Right atrium auricular region (tissue), 2 donors: Measurements from ENCODE around the gene PIGZ. TPM values are rescaled to one million over a fixed set of nuclear protein-coding genes. Genes with fewer than 3 reads are reported as not detected.

Experiments
- DNase-seq: peaks from one replicate; pipeline ENCODE4 v3.0.0-alpha.2; 2019; ENCODE audit warnings: low spot score
- H3K27ac ChIP-seq, 2 donors: fragments of 200-600 bp; sonication (generic); 1 replicate in 1 of 2; 2 replicates in 1 of 2; pipeline ENCODE4 v1.5.1; 2016 to 2019
- H3K27me3 ChIP-seq, 2 donors: fragments of 200-600 bp; sonication (generic); one replicate each; pipeline versions ENCODE4 v1.5.1 to v1.6.0; 2017 to 2019
- H3K36me3 ChIP-seq: fragments of 200-600 bp; sonication (generic); one replicate; pipeline ENCODE4 v1.5.1; 2016
- H3K4me1 ChIP-seq, 2 donors: fragments of 200-600 bp; sonication (generic); one replicate each; pipeline versions ENCODE4 v1.5.1 to v1.6.0; 2017 to 2019
- H3K4me3 ChIP-seq, 2 donors: fragments of 200-600 bp; sonication (generic); 1 replicate in 1 of 2; 2 replicates in 1 of 2; pipeline ENCODE4 v1.5.1; 2017 to 2019; ENCODE audit warnings: mild to moderate bottlenecking in 1 of 2, moderate library complexity in 1 of 2
- H3K9me3 ChIP-seq, 2 donors: fragments of 200-600 bp; sonication (generic); one replicate each; pipeline ENCODE4 v1.5.1; 2019
- CTCF ChIP-seq, 2 donors: fragments of 200-600 bp; sonication (generic); IDR thresholded peaks; one replicate each; pipeline ENCODE4 v1.5.1; 2019; ENCODE audit warnings: antibody characterized with exemption in 2 of 2
- total RNA-seq, 2 donors: library from RNA; depleted of rRNA; stranded (reverse); fragments of >200 nt; gene quantifications; one replicate each; pipeline ENCODE4 v1.1.0, GENCODE V29; 2016

PIGZ gene
- total RNA-seq, 2 donors from 2014 or later: 5.4 to 7.0 TPM

DNA sequence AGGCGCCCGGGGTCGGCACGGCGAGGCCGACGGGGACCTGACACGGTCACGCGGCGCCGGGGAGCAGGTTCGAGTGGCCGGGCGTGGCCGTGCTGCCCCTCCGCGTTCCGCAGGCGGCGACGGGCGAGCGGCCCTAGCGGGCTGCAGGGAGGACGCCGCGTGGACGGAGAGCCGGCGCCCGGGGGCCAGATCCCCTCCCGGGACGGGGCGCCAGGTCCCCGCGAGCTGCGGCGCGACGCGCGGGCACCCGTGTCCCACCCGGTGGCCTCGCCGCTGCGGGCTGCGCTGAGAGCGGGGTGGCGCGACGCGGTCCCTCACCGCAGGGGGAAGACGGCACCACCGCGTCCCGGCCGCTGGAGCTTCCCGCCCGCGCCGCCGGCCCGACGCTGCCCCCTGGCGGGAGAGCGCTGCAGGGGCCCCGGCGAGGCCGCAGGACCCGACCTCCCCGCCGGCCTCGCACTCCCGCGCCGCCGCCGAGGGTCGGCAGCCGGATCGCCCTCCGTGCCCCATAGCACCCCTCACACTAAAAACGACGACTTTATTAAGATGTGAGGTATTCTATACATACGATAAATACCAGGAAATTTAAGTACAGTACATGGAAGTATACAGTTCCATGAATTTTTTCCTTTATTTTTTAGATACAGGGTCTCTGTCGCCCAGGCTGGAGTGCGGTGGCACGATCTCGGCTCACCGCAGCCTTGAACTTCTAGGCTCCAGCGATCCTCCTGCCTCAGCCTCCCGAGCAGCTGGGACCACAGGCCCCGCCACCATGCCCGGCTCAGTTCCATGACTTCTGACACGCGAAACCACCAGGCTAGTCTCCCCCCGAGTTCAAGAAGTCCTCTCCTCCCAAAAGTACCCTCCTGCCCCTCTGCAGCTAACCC is 1.3 kb upstream of the PIGZ start:
- peaks cover 0 to 14% of the 10 kb centered on the region in 2 donors for H3K4me1 ChIP-seq
- peak; percentile 94 to 96 for TF ChIP-seq CTCF (IDR thresholded peaks at IDR 0.05)
- DNase-seq: no peak
- H3K4me3 ChIP-seq: peak overlapping the region; percentile 62 to 87
- H3K9me3 ChIP-seq: no peaks in the 10 kb centered on the region
- no peaks in the 10 kb centered on the region for H3K27me3 ChIP-seq
- peak overlapping the region; percentile 12 to 82 for H3K27ac ChIP-seq
- no peaks in the 10 kb centered on the region for H3K36me3 ChIP-seq

- TF ChIP-seq CTCF (IDR thresholded peaks at IDR 0.05): no peak
- no peaks in the 10 kb centered on the region for H3K27me3 ChIP-seq
- DNase-seq: no peak
- peaks cover 0 to 14% of the 10 kb centered on the region in 2 donors for H3K4me1 ChIP-seq
- peak overlapping the region; percentile 62 to 87 for H3K4me3 ChIP-seq
- peak overlapping the region; percentile 68 to 82 for H3K27ac ChIP-seq
- no peaks in the 10 kb centered on the region for H3K36me3 ChIP-seq
- H3K9me3 ChIP-seq: no peaks in the 10 kb centered on the region
These were observed 564 bp upstream of the PIGZ start for GRCh38 chr3:196969134-196969659.

- Histone ChIP-seq H3K4me1 (peaks cover 0 to 14% of the 10 kb centered on the region in 2 donors), H3K27ac (no peak overlapping the region), H3K4me3 (peak overlapping the region; percentile 62 to 87), H3K36me3 (no peaks in the 10 kb centered on the region), H3K9me3 (no peaks in the 10 kb centered on the region), H3K27me3 (no peaks in the 10 kb centered on the region)
- DNase-seq: no peak
- TF ChIP-seq CTCF (IDR thresholded peaks at IDR 0.05): no peak
These were observed 1.0 kb downstream of the PIGZ start for GRCh38 chr3:196967412-196968232.

DNA sequence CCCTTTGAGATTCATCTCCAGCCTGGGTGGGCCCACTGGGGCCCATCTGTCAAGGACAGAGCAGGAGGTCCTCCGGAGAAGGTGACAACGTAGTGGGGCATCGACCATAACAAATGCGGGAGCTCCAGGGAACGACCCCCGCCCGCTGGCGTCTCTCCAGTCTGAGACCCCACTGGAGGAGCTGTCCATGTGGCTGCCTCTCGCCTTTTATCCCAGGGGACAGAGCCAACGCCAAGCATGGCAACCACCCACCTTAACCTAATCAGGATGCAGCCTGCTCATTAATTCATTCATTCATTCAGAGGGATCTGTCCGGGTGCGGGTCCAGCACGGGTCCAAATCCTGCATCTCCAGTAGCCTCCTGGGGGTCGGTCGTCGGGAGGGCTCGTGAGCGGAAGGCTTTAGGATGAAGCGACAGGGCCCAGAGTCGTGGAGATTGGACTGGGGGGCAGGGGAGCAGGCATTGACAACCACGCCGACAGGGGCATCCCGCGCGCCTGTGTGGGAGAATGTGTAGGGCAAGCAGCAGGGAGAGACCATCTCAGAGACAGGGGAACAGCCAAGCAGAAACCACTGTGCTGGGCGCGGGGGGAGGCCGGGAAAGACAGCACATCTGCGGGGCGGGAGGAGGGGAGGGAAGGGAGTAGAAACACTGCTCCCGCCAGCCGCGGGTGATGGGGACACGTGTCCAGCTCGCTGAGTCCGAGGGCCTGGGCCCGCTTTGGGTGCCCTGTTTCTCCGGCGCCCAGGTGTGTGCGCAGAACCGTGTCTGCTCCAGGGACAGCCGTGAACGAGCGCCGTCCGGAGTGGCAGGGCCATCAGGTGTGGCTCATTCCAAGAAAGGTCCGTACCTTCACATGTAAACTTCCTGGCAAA is 1.9 kb downstream of the PIGZ start:
- H3K36me3 ChIP-seq: no peaks in the 10 kb centered on the region
- no peaks in the 10 kb centered on the region for H3K27me3 ChIP-seq
- no peak overlapping the region for H3K4me3 ChIP-seq
- no peak for DNase-seq
- no peak for TF ChIP-seq CTCF (IDR thresholded peaks at IDR 0.05)
- H3K4me1 ChIP-seq: peaks cover 0 to 14% of the 10 kb centered on the region in 2 donors
- H3K27ac ChIP-seq: no peak overlapping the region
- H3K9me3 ChIP-seq: no peaks in the 10 kb centered on the region

GRCh38 chr3:196965804-196966173 is 2.8 kb downstream of the PIGZ start:
- Histone ChIP-seq H3K4me3 (no peak overlapping the region), H3K27me3 (no peaks in the 10 kb centered on the region), H3K4me1 (peaks cover 0 to 14% of the 10 kb centered on the region in 2 donors), H3K9me3 (no peaks in the 10 kb centered on the region), H3K36me3 (no peaks in the 10 kb centered on the region), H3K27ac (no peak overlapping the region)
- DNase-seq: no peak
- TF ChIP-seq CTCF (IDR thresholded peaks at IDR 0.05): no peak
